GM12878 (cell line): ENCODE data around the gene THRB. TPM values are rescaled to one million over a fixed set of nuclear protein-coding genes. Genes with fewer than 3 reads are reported as not detected.
A peak's percentile ranks its signal among the peaks of the same experiment; 100 is the strongest.

Experiments
- ATAC-seq: fragments of 200-7000 bp; cut with Tn5 transposase; 3 replicates; pipeline ENCODE4 v1.9.1; 2020; ENCODE audit warnings: mild to moderate bottlenecking, moderate library complexity
- BruUV-seq: library from RNA; stranded (reverse); fragments of 400-500 nt; replicated peaks from 2 replicates; lab custom pipeline; 2021; lab: Mats Ljungman, UMichigan
- CTCF ChIA-PET: fragments of 300-600 bp; sonication (Branson Sonifier 250); formaldehyde crosslinking; extraction: SDS; loops from one replicate; lab custom pipeline; 2021; ENCODE audit warnings: inconsistent platforms; lab: Yijun Ruan, JAX
- POLR2A ChIA-PET: fragments of 350-600 bp; formaldehyde crosslinking; extraction: SDS; loops from one replicate; lab custom pipeline; 2021; ENCODE audit warnings: inconsistent platforms; lab: Charles Lee
- RAD21 ChIA-PET: fragments of 300-600 bp; sonication (Branson Sonifier 250); formaldehyde crosslinking; loops from one replicate; lab custom pipeline; 2023; ENCODE audit warnings: antibody characterized with exemption; ENCODE audit not compliant: unreplicated experiment; lab: Charles Lee
- SMC1A ChIA-PET: fragments of 300-600 bp; sonication (Branson Sonifier 250); formaldehyde crosslinking; loops from one replicate; lab custom pipeline; 2023; ENCODE audit not compliant: unreplicated experiment, uncharacterized antibody; lab: Charles Lee
- DNase-seq: peaks from one replicate; pipeline ENCODE4 v3.0.0-alpha.2; 2011; ENCODE audit warnings: low read depth, low spot score
- FAIRE-seq: peaks from 3 replicates; lab custom pipeline; 2011; peaks lifted over from hg19 to GRCh38; lab: Jason Lieb, UNC
- H2AFZ ChIP-seq: 2 replicates; pipeline ENCODE4 v1.6.0; 2011; ENCODE audit warnings: low read depth, low read length, control low read depth; ENCODE audit not compliant: control insufficient read depth
- H3K27ac ChIP-seq: 2 replicates; pipeline ENCODE4 v1.5.1; 2011; ENCODE audit warnings: control low read depth; ENCODE audit not compliant: control insufficient read depth, insufficient read depth
- H3K27me3 ChIP-seq, 2 experiments: replicated peaks in 1 of 2; 2 replicates each; pipeline versions ENCODE4 v1.6.0 to v1.6.1; 2011; ENCODE audit warnings: low read length in 1 of 2; ENCODE audit not compliant: control insufficient read depth in 2 of 2, insufficient read depth in 2 of 2
- H3K36me3 ChIP-seq, 2 experiments: 2 replicates each; pipeline ENCODE4 v1.5.1; 2011; ENCODE audit warnings: low read length in 1 of 2; ENCODE audit not compliant: control insufficient read depth in 2 of 2, insufficient read depth in 2 of 2
- H3K4me1 ChIP-seq: 2 replicates; pipeline ENCODE4 v1.6.1; 2011; ENCODE audit warnings: mild to moderate bottlenecking, low read length, moderate library complexity, mixed read lengths; ENCODE audit not compliant: control insufficient read depth, insufficient read depth
- H3K4me2 ChIP-seq: 2 replicates; pipeline ENCODE4 v1.6.0; 2011; ENCODE audit warnings: control low read depth; ENCODE audit not compliant: control insufficient read depth, insufficient read depth
- H3K4me3 ChIP-seq: fragments of 200-600 bp; sonication (generic); 2 replicates; pipeline ENCODE4 v1.5.1; 2016
- H3K79me2 ChIP-seq: 2 replicates; pipeline ENCODE4 v1.6.0; 2011; ENCODE audit warnings: low read length; ENCODE audit not compliant: control insufficient read depth, insufficient read depth
- H3K9ac ChIP-seq: 2 replicates; pipeline ENCODE4 v1.8.0; 2011; ENCODE audit warnings: low read length, control low read depth, mixed read lengths; ENCODE audit not compliant: control insufficient read depth, insufficient read depth
- H3K9me3 ChIP-seq: replicated peaks from 3 replicates; pipeline ENCODE4 v1.5.1; 2011; ENCODE audit warnings: mild to moderate bottlenecking, low read length; ENCODE audit not compliant: control insufficient read depth, insufficient read depth
- H4K20me1 ChIP-seq: 2 replicates; pipeline ENCODE4 v1.6.0; 2011; ENCODE audit not compliant: control insufficient read depth, insufficient read depth
- BRCA1 ChIP-seq: IDR thresholded peaks from 2 replicates; pipeline ENCODE4 v1.6.1; 2011; ENCODE audit warnings: low read depth, low read length, improper control_type of control experiment
- CBX3 ChIP-seq: fragments of 200-600 bp; sonication (generic); IDR thresholded peaks from 2 replicates; pipeline ENCODE4 v1.6.1; 2016; ENCODE audit warnings: low read depth, borderline replicate concordance
- CHD2 ChIP-seq: IDR thresholded peaks from 2 replicates; pipeline ENCODE4 v1.6.1; 2011; ENCODE audit warnings: low read depth, low read length, improper control_type of control experiment, borderline replicate concordance
- FOXK2 ChIP-seq: fragments of 450-650 bp; IDR thresholded peaks from 2 replicates; pipeline ENCODE4 v1.6.1; 2017; ENCODE audit warnings: mild to moderate bottlenecking, moderate library complexity
- GATAD2B ChIP-seq: fragments of 450-650 bp; conservative IDR thresholded peaks from 2 replicates; pipeline ENCODE4 v1.6.1; 2017; ENCODE audit warnings: low read depth, mild to moderate bottlenecking, moderate library complexity
- JUNB ChIP-seq: IDR thresholded peaks from 2 replicates; pipeline ENCODE4 v1.6.1; 2016; ENCODE audit warnings: antibody characterized with exemption, mild to moderate bottlenecking
- KDM1A ChIP-seq: fragments of 200-600 bp; sonication (generic); IDR thresholded peaks from 2 replicates; pipeline ENCODE4 v1.6.1; 2016; ENCODE audit warnings: borderline replicate concordance
- POU2F2 ChIP-seq: IDR thresholded peaks from 3 replicates; pipeline ENCODE4 v1.6.1; 2011; ENCODE audit warnings: low read depth, mild to moderate bottlenecking, low read length, borderline replicate concordance
- PRDM15 ChIP-seq: fragments of 450-650 bp; formaldehyde crosslinking; IDR thresholded peaks from 2 replicates; pipeline ENCODE4 v1.4.0; 2020; ENCODE audit warnings: mild to moderate bottlenecking, moderate library complexity
- RAD21 ChIP-seq: IDR thresholded peaks from 2 replicates; pipeline ENCODE4 v1.6.1; 2011; ENCODE audit warnings: mild to moderate bottlenecking, low read depth, low read length, moderate library complexity; ENCODE audit not compliant: insufficient read depth
- RB1 ChIP-seq: fragments of 450-650 bp; formaldehyde crosslinking; IDR thresholded peaks from 2 replicates; pipeline ENCODE4 v1.6.1; 2017; ENCODE audit warnings: mild to moderate bottlenecking, borderline replicate concordance
- RUNX3 ChIP-seq: IDR thresholded peaks from 2 replicates; pipeline ENCODE4 v1.6.1; 2012; ENCODE audit warnings: low read length, inconsistent platforms
- SMC3 ChIP-seq: IDR thresholded peaks from 2 replicates; pipeline ENCODE4 v1.6.1; 2011; ENCODE audit warnings: low read length, improper control_type of control experiment, borderline replicate concordance
- SP1 ChIP-seq: IDR thresholded peaks from one replicate; pipeline ENCODE4 v1.6.1; 2011; ENCODE audit warnings: low read depth, low read length
- SUZ12 ChIP-seq: fragments of 200-600 bp; sonication (generic); IDR thresholded peaks from one replicate; pipeline ENCODE4 v1.6.1; 2018; ENCODE audit warnings: antibody characterized with exemption, mild to moderate bottlenecking; ENCODE audit not compliant: unreplicated experiment
- TCF12 ChIP-seq: IDR thresholded peaks from 2 replicates; pipeline ENCODE4 v1.6.1; 2011; ENCODE audit warnings: low read depth, mild to moderate bottlenecking, low read length
- ZNF207 ChIP-seq: fragments of 450-650 bp; IDR thresholded peaks from 2 replicates; pipeline ENCODE4 v1.6.1; 2014; ENCODE audit warnings: antibody characterized with exemption, mild to moderate bottlenecking, borderline replicate concordance
- WGBS: methylation state at CpG from one replicate; pipeline ENCODE4 v1.1.6; 2016; ENCODE audit warnings: low lambda C conversion rate; ENCODE audit not compliant: insufficient replicate concordance, insufficient coverage; ENCODE audit errors: missing lambda C conversion rate; 5-methylcytosine and 5-hydroxymethylcytosine counted together
- in situ Hi-C: fragments of 300-500 bp; cut with MboI; formaldehyde crosslinking; loops from 9 replicates; pipeline ENCODE4 v1.14.3; 2018; ENCODE audit warnings: mixed read lengths
- intact Hi-C: fragments of 100-400 bp; cut with micrococcal nuclease; formaldehyde crosslinking; loops from one replicate; pipeline ENCODE4 v1.14.2; 2022; ENCODE audit not compliant: unreplicated experiment
- polyA plus RNA-seq, 11 experiments: library from polyadenylated mRNA; depleted of rRNA in 4 of 11; unstranded in 6 of 11; stranded (reverse) in 5 of 11; fragments of >200 nt; fragmentation: Nextera tagmentation in 4 of 11; fragmentation: Illumina TruSeq in 1 of 11; extraction: Ambion mirVana in 4 of 11; extraction: Trizol in 1 of 11; gene quantifications; 1 replicate in 1 of 11; 2 replicates in 10 of 11; pipeline versions ENCODE4 v1.2.1 to v1.2.3, GENCODE V29; 2011 to 2016; ENCODE audit warnings: inconsistent platforms in 2 of 11, missing spikeins in 2 of 11, low read depth in 1 of 11
- total RNA-seq, 4 experiments: library from RNA; depleted of rRNA in 3 of 4; stranded (reverse); fragments of >200 nt in 3 of 4; fragmentation: Illumina TruSeq in 1 of 4; extraction: Trizol in 1 of 4; gene quantifications; 2 replicates each; pipeline versions ENCODE4 v1.2.1 to v1.2.3, GENCODE V29; 2013 to 2021
- TF ChIP-seq, protein P1 (sequence below): IDR thresholded peaks from 2 replicates; pipeline ENCODE4 v1.6.1; 2011; ENCODE audit warnings: low read depth, mild to moderate bottlenecking, low read length, moderate library complexity, borderline replicate concordance; ENCODE audit errors: extremely low read depth

The THRB gene
- total and polyA plus RNA-seq, 10 of the 15 experiments (the other 5 are each of a cell fraction or from before 2014, with no cell fraction given): 0.05 TPM; not detected in 9

- FAIRE-seq (peak; percentile 44), ATAC-seq (no peak; the same call in 2 of the 3 replicates), DNase-seq (no peak)
- ChIA-PET CTCF (interaction anchor here (0.7 to 1.5 kb wide), 5 partner anchors 16 to 337 kb away, joined by 3 to 6 read pairs (median 3); no protein-coding TSS in a partner anchor), RAD21 (no interaction called here), SMC1A (interaction anchor here (1.0 to 1.6 kb wide), 4 partner anchors 9 to 240 kb away, joined by 3 to 5 read pairs (median 4); no protein-coding TSS in a partner anchor), POLR2A (interaction anchor here (0.6 kb wide), 1 partner anchor 1219 kb away, joined by 3 read pairs; no protein-coding TSS in a partner anchor)
- TF ChIP-seq TCF12 (no peak), RUNX3 (no peak), BRCA1 (no peak), ZNF207 (no peak), JUNB (no peak), SP1 (no peak), SUZ12 (no peak), GATAD2B (no peak), POU2F2 (no peak), CHD2 (no peak), FOXK2 (no peak), CBX3 (no peak), RB1 (no peak), SMC3 (no peak), KDM1A (no peak), PRDM15 (CRISPR knock-in tag) (no peak), RAD21 (no peak)
- TF ChIP-seq, protein P1, sequence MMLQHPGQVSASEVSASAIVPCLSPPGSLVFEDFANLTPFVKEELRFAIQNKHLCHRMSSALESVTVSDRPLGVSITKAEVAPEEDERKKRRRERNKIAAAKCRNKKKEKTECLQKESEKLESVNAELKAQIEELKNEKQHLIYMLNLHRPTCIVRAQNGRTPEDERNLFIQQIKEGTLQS: no peak
- Histone ChIP-seq H3K4me2 (no peak overlapping the region; the same call in 1 of the 2 replicates), H3K4me1 (no peaks in the 10 kb centered on the region), H3K27ac (no peak overlapping the region), H3K79me2 (no peaks in the 10 kb centered on the region), H3K27me3 (peaks cover 0 to 4% of the 10 kb centered on the region in 2 experiments; a peak in 2 of 4 replicates), H3K9me3 (no peaks in the 10 kb centered on the region), H4K20me1 (no peaks in the 10 kb centered on the region), H2AFZ (no peak overlapping the region), H3K4me3 (no peak overlapping the region), H3K36me3 (no peaks in the 10 kb centered on the region), H3K9ac (no peak overlapping the region)
- in situ Hi-C loops: no loop called here
- WGBS: 60% methylated on average over 4 of the region's 4 CpGs
- intact Hi-C loops: no loop called here
- BruUV-seq: no TSS peak
Observed at GRCh38 chr3:24224666-24225384, 269.8 kb downstream of the THRB start.
